Spleen (tissue), 11 donors: ENCODE results near the gene WDFY4. TPM values are rescaled to one million over a fixed set of nuclear protein-coding genes. Genes with fewer than 3 reads are reported as not detected.

Experiments
- DNase-seq: peaks from one replicate; pipeline ENCODE4 v3.0.0-alpha.2; 2020
- H3K27ac ChIP-seq, 8 donors: fragments of 200-600 bp; sonication (generic) in 7 of 8; 1 replicate in 4 of 8; 2 replicates in 4 of 8; pipeline versions ENCODE4 v1.5.0 to v1.8.0; 2016 to 2021; ENCODE audit warnings: inconsistent platforms in 4 of 8, mild to moderate bottlenecking in 4 of 8, moderate library complexity in 1 of 8
- H3K27me3 ChIP-seq, 7 donors: fragments of 200-600 bp; sonication (generic) in 6 of 7; replicated peaks in 1 of 7; 1 replicate in 4 of 7; 2 replicates in 3 of 7; pipeline versions ENCODE4 v1.5.0 to v1.8.0; 2016 to 2021; ENCODE audit warnings: inconsistent platforms in 3 of 7, mild to moderate bottlenecking in 1 of 7
- H3K36me3 ChIP-seq, 6 donors: fragments of 200-600 bp; sonication (generic) in 5 of 6; 1 replicate in 4 of 6; 2 replicates in 2 of 6; pipeline versions ENCODE4 v1.5.0 to v1.8.0; 2016 to 2021; ENCODE audit warnings: inconsistent platforms in 2 of 6
- H3K4me1 ChIP-seq, 6 donors: fragments of 200-600 bp; sonication (generic) in 5 of 6; 1 replicate in 3 of 6; 2 replicates in 3 of 6; pipeline versions ENCODE4 v1.5.0 to v1.8.0; 2016 to 2021; ENCODE audit warnings: inconsistent platforms in 3 of 6
- H3K4me3 ChIP-seq, 8 donors: fragments of 200-600 bp; sonication (generic) in 7 of 8; 1 replicate in 4 of 8; 2 replicates in 4 of 8; pipeline versions ENCODE4 v1.5.0 to v1.8.0; 2016 to 2021; ENCODE audit warnings: inconsistent platforms in 4 of 8, mild to moderate bottlenecking in 4 of 8, moderate library complexity in 2 of 8
- H3K9me3 ChIP-seq, 8 donors: fragments of 200-600 bp; sonication (generic) in 7 of 8; 1 replicate in 4 of 8; 2 replicates in 4 of 8; pipeline versions ENCODE4 v1.5.0 to v1.8.0; 2016 to 2021; ENCODE audit warnings: inconsistent platforms in 4 of 8
- POLR2A ChIP-seq, 3 donors: fragments of 450-650 bp; IDR thresholded peaks; one replicate each; pipeline ENCODE4 v1.5.1; 2017; ENCODE audit warnings: antibody characterized with exemption in 3 of 3, mild to moderate bottlenecking in 1 of 3
- POLR2AphosphoS5 ChIP-seq, 3 donors: sonication (generic); formaldehyde crosslinking; IDR thresholded peaks; one replicate each; pipeline ENCODE4 v1.5.1; 2017; ENCODE audit warnings: antibody characterized with exemption in 3 of 3
- WGBS, 5 donors: extraction: QIAGEN DNeasy Blood & Tissue Kit in 3 of 5; methylation state at CpG; one replicate each; pipeline versions ENCODE4 v1.1.5 to v1.1.7; 2013 to 2018; 5-methylcytosine and 5-hydroxymethylcytosine counted together
- intact Hi-C: fragments of 100-400 bp; cut with DNase I; formaldehyde crosslinking; loops from one replicate; pipeline ENCODE4 v1.15.0; 2023; ENCODE audit warnings: low total_unique reads
- polyA plus RNA-seq, 3 donors: library from polyadenylated mRNA; stranded (reverse); fragments of 200-250 nt; gene quantifications; one replicate each; pipeline ENCODE4 v1.2.1, GENCODE V29; 2013
- total RNA-seq, 7 donors: library from RNA; depleted of rRNA in 3 of 7; stranded (reverse); fragments of >200 nt in 3 of 7; fragmentation: NEBNext Ultra II Directional in 4 of 7; extraction: Animal tissue kit (Norgen Biotek cat#: 25700) in 4 of 7; gene quantifications; one replicate each; pipeline versions ENCODE4 v1.1.0 to v1.2.1, GENCODE V29; 2016 to 2021
- TF ChIP-seq, protein P1 (sequence below), 11 experiments: fragments of 200-600 bp in 7 of 11; fragments of 450-650 bp in 4 of 11; sonication (generic) in 4 of 11; IDR thresholded peaks in 8 of 11; conservative IDR thresholded peaks in 3 of 11; 1 replicate in 7 of 11; 2 replicates in 4 of 11; pipeline versions ENCODE4 v1.4.0 to v1.8.0; 2016 to 2021; ENCODE audit warnings: antibody characterized with exemption in 11 of 11, inconsistent platforms in 4 of 11, mild to moderate bottlenecking in 1 of 11
- donor health status: healthy with polysubstance abuse.
- donor health status: DM: no; HTN: no; CAD: no; lungs with moderate emphysema.
- donor health status: DM: no; HTN: no; CAD: no.
- donor health status: Bipolar disorder and iron deficiency.
- donor health status: healthy.
- donor health status: DM: no; HTN: no; CAD: no.
- donor health status: DM: yes; HTN: yes; CAD: no.

Gene WDFY4
- total and polyA plus RNA-seq, 10 donors = 31.7 to 120 (median 88.9) TPM

DNA sequence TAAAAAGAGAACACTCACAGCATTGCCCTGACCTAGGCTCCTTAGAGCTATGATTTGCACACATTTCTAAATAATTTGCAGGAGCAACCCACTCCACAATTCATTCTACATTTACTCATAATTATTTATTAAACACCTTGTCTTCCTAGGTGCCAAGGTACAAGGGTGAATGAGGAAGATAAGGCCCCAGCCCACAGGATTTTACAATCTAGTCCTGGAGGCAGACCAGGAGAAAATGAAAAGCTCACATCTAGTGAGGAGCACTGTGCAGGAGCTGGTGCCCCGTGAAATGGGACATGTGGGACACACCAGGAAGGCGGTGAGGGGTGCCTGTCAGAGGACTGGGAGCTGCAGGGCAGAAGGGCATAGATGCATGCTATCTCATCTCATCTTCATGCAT is 314.7 kb downstream of the WDFY4 start:
- Histone ChIP-seq H3K36me3 (no peaks in the 10 kb centered on the region), H3K4me3 (no peak overlapping the region), H3K27me3 (peaks cover 0 to 22% (median 0%) of the 10 kb centered on the region in 7 donors), H3K4me1 (peaks cover 0 to 4% (median 0%) of the 10 kb centered on the region in 6 donors), H3K9me3 (no peaks in the 10 kb centered on the region), H3K27ac (no peak overlapping the region)
- 84 to 92% (median 86%) methylated on average over 2 of the region's 2 CpGs for WGBS, 5 donors
- DNase-seq = no peak
- intact Hi-C loops = no loop called here
- TF ChIP-seq POLR2AphosphoS5 (IDR thresholded peaks at IDR 0.05) (no peak), POLR2A (IDR thresholded peaks at IDR 0.05) (no peak)
- TF ChIP-seq, protein P1, sequence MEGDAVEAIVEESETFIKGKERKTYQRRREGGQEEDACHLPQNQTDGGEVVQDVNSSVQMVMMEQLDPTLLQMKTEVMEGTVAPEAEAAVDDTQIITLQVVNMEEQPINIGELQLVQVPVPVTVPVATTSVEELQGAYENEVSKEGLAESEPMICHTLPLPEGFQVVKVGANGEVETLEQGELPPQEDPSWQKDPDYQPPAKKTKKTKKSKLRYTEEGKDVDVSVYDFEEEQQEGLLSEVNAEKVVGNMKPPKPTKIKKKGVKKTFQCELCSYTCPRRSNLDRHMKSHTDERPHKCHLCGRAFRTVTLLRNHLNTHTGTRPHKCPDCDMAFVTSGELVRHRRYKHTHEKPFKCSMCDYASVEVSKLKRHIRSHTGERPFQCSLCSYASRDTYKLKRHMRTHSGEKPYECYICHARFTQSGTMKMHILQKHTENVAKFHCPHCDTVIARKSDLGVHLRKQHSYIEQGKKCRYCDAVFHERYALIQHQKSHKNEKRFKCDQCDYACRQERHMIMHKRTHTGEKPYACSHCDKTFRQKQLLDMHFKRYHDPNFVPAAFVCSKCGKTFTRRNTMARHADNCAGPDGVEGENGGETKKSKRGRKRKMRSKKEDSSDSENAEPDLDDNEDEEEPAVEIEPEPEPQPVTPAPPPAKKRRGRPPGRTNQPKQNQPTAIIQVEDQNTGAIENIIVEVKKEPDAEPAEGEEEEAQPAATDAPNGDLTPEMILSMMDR (IDR thresholded peaks at IDR 0.05 in 8 of 11, conservative IDR thresholded peaks at IDR 0.05 in 3 of 11) = no peak

DNA sequence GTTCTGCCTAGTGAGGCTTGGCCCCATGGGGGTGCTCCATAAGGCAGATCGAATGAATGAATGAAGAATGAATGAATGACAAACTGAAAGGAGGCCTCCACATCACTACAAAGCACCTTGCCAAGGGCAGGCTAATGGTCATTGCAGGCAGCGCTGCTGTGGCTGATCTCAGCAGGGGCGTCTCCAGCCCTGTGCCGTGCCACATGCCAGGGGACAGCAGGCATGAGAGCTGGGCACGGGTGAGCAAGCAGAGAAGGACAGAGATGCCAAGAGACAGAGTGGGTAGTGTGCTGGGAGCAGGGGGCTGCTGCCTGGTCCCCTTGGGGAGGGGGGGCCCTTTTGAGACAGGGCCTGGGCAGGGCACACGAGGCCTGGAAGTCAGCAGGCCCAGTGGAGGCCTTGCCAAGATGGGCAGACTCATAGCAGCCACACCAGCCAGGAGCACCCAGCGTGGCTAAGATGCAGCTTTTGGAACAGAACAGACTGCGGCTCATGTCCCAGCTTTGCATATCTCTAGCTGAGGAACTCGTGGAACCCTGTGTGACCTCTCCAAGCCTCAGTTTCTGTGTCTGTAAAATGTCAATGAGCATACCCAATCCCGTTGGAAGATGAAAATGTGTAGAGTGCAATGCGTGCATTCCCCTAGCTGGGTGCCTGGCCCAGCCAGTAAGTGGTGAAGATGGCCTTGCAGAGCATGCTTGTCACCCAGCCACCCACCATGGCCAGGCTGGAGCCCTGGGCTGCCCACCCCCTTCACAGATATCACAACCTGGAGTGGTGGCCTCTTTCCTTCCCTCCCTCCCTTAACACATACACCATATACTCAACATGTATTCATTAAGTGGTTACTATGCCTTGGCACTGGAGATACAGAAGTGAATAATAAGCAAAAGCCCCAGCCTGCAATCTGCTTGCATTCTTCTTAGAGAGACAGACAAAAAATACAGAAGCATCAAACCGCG is 316.0 kb downstream of the WDFY4 start:
- Histone ChIP-seq H3K9me3 (peaks cover 0 to 5% (median 0%) of the 10 kb centered on the region in 8 donors), H3K4me3 (no peak overlapping the region), H3K27ac (no peak overlapping the region), H3K4me1 (peaks cover 0 to 4% (median 0%) of the 10 kb centered on the region in 6 donors), H3K27me3 (peaks cover 0 to 22% (median 0%) of the 10 kb centered on the region in 7 donors), H3K36me3 (no peaks in the 10 kb centered on the region)
- TF ChIP-seq POLR2AphosphoS5 (IDR thresholded peaks at IDR 0.05) = no peak
- TF ChIP-seq, protein P1 (IDR thresholded peaks at IDR 0.05 in 8 of 11, conservative IDR thresholded peaks at IDR 0.05 in 3 of 11) = no peak
- TF ChIP-seq POLR2A (IDR thresholded peaks at IDR 0.05) = no peak
- WGBS, 5 donors = 83 to 93% (median 89%) methylated on average over 12 to 13 of the region's 13 CpGs
- intact Hi-C loops = no loop called here
- DNase-seq = no peak

DNA sequence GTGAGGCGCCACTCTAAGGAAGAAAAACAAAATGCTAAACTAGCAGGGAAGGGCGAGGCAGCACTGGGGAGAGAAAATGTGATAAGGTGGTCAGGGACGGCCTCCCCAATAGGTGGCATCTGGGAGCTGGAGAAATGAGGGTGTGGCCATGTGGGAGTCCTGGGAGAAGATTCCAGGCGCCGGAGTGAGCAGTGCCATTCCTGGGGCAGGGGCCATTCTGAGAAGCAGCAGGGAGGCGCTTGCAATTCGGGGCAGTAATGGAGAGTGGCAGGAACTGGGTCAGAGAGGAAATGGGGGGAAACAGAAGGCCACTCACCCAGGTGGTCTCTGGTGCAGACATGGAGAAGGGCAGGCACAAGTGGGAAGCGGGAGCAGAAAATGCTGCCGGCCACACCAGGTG is 316.7 kb downstream of the WDFY4 start:
- TF ChIP-seq, protein P1 (IDR thresholded peaks at IDR 0.05 in 8 of 11, conservative IDR thresholded peaks at IDR 0.05 in 3 of 11) = no peak
- TF ChIP-seq POLR2A (IDR thresholded peaks at IDR 0.05) = no peak
- no peak for TF ChIP-seq POLR2AphosphoS5 (IDR thresholded peaks at IDR 0.05)
- Histone ChIP-seq H3K27ac (no peak overlapping the region), H3K4me1 (peaks cover 0 to 4% (median 0%) of the 10 kb centered on the region in 6 donors), H3K27me3 (peaks cover 0 to 22% (median 0%) of the 10 kb centered on the region in 7 donors), H3K4me3 (no peak overlapping the region), H3K36me3 (no peaks in the 10 kb centered on the region), H3K9me3 (peaks cover 0 to 5% (median 0%) of the 10 kb centered on the region in 8 donors)
- no peak for DNase-seq
- 84 to 93% (median 90%) methylated on average over 9 of the region's 9 CpGs for WGBS, 5 donors
- intact Hi-C loops = no loop called here
